SK-MEL-5 (cell line): ENCODE results near the gene MEDAG. TPM values are rescaled to one million over a fixed set of nuclear protein-coding genes. Genes with fewer than 3 reads are reported as not detected.

ENCODE experiments used
- DNase-seq: peaks from one replicate; pipeline ENCODE4 v3.0.0-alpha.2; 2016; ENCODE audit warnings: low read depth, low spot score
- in situ Hi-C: cut with HindIII; loops from 2 replicates; pipeline ENCODE4 v1.10.0; 2016; ENCODE audit warnings: low sequenced_read_pairs, high pct_unique_total_duplicates, low pct_unique_long_range_greater_than_20kb
- total RNA-seq: library from RNA; depleted of rRNA; stranded (reverse); fragments of >200 nt; shearing (Covaris generic); gene quantifications from 2 replicates; pipeline ENCODE4 v1.2.3, GENCODE V29; 2014

Gene MEDAG
- total RNA-seq, 1 experiment from 2014 or later, result not detected

DNA sequence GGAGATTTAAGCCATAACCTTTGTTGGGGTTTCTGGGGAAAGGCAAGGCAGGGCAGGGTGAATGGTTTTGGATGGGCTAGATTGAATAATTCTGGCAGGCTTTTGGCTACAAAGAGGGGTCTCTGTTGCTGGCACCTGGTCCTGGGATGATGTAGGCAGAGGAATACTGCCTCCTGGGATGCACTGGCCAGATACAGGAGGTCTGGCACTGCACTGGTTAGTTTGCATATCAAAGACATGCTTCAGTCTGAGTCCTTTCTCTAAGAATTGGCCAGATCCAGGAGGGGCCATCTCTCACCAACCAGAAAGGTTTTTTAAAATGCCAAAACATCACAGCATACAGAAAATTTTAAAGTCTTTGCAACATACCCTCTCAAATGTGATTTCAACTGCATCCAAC lies 8.0 kb upstream of the MEDAG start:
- in situ Hi-C loops, result no loop called here
- no peak for DNase-seq

DNA sequence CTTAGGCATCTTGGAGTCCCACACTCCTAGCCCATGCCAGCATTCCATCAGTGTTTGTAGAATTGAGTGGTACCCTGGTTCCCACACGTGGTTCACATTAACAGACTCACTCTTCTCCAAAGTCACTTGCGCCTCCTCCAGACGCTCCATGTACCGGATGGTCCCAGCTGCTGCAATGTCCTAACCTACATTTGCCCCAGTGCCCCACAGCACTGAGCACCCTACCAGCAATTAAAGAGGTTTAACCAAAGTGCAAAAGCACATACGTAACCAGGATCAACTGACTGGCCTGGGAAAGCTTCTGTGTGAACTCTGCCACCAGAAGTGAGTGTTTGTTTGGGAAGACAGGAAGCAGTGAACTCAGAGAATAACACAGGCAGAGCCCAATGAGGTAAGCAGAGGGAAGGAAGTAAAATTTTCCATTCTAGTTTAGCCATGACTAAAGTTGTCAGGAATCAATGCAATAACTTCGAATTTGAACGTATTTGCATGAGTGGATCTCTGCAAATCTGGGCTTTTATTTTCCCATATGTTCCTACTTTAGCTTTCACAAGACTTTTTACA lies 7.3 kb upstream of the MEDAG start:
- DNase-seq, result no peak
- in situ Hi-C loops, result no loop called here

DNA sequence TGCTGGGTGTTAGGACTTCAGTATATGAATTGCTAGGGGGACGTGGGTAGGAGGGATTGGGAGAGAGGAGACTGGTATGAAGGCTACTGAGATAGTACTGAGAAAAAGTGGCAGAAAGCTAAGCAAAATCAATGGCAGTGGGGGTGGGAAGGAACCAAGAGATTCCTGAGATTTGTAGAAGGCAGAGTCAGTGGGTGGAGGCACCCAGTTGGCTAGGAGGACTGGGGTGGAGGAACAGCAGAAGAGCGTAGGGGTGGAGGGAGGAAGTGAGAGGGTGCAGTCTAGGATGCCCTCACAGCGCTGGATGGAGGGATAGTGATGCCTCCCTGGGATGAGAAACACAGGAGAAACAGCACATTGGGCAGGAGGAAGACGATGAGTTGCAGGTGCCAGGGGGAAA lies 5.6 kb upstream of the MEDAG start:
- in situ Hi-C loops, result no loop called here

DNA sequence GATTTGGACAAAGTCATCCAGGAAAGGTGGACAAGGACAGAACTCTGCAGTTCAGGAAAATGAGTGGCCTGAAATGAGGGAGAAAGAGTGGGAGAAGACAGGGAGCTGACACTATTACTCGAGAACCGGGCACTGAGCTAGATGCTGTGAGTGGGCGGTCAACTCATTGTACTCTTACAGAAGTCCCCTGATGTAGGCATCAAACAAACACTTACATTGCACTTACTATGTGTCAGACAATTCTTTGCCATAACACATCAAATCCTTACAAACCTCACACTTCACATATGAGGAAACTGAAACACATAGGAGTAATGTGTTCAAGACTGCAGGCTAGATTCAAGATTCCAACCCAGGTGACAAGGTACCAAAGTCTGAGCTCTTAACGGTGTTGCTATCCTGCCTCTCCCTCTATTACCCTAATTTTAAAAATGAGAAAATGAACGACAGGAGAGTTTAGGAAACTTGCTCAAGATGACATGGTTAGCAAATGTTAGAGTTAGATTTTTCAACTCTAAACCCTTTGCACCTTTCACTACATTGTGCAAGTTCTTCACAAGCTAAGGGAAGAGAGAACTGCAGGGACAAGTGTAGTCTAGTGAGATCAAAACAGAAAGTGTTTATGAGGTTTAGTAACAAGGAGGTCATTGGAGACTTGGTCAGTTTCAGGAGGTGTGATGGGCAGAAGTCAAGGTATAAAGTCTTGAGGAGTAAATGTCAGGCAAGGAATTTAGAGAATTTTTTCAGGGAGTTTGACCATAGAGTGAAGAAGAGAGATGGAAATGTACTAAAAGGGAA lies 4.9 kb upstream of the MEDAG start:
- in situ Hi-C loops, result no loop called here
- DNase-seq, result no peak

More for the DNA sequence above, 5.6 kb upstream of the MEDAG start:
- DNase-seq, result no peak

DNA sequence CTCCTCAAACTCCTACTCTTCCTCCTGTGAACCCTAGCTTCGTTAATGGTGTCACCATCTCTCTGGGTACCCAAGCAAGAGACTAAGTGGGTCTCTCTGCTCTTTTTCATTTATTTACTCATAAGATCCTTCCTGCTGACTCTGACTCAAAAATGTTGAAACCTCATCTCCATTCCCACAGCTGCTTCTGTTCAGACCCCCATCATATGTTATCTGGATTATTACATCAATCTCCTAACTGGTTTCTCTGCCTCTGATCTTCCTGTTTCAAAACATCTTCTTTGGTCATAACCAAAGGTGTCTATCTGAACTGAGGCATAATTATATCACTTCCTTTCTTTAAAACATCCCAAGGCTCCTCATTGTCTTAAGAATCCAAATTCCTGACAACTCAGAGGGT lies 2.0 kb upstream of the MEDAG start:
- in situ Hi-C loops, result no loop called here
- no peak for DNase-seq

DNA sequence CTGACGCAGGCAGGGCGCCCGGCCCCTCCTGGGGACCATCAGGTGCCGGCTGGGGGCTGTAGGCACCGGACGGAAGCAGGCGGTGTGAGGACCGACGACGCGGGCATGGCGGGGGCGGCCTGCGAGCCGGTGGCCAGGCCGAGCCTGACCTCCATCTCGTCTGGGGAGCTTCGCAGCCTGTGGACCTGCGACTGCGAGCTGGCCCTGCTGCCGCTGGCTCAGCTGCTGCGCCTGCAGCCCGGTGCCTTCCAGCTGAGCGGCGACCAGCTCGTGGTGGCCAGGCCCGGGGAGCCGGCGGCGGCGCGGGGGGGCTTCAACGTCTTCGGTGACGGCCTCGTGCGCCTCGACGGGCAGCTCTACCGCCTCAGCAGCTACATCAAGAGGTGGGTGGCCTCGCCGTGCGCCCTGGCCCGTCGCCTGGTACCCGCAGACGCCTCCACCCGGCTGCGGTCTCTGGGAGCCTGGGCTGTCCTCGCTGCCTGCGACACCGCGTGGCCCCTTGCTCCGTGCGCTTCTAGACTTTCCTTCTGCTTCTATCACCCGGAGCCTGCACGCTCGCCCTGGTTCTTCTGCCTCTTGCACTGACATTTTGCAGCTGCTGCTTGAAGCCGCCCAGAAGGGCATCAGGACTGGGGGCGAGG lies 460 bp downstream of the MEDAG start:
- in situ Hi-C loops, result no loop called here
- no peak for DNase-seq

DNA sequence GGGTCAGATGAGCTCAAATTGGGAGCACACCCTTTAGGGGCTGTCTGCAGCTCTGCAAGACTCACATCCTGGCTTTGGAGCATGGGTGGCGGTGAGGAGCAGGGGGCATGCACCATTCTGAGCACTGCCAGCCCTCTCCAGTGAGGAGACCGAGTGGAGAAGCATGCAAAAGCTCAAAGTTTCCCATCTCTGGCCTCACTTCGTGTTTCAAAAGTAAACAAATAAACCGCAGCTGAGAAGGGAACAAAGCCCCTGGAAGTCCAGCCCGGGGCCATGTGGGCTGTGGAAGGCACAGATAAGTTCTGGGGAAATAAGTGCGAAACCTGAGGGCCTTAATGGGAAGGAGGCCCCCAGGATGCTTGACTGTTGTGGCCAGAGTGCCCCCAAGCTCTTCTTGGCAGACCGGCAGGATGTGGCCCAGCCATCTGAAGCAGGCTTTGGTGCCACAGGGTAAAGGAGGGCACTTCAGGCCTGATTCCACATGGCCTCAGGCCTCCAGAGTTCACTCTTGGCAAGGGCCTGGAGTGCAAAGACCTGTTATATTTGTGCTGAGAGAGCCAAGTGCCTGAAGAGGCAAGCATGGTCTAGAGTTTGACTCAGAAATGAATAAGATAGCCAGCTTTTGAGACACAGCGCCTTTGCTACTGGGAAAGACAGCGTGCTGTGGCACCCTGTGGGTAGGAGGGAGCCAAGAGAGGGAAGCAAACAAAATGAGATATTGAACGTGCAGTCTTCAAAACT lies 1.2 kb downstream of the MEDAG start:
- in situ Hi-C loops, result no loop called here

DNA sequence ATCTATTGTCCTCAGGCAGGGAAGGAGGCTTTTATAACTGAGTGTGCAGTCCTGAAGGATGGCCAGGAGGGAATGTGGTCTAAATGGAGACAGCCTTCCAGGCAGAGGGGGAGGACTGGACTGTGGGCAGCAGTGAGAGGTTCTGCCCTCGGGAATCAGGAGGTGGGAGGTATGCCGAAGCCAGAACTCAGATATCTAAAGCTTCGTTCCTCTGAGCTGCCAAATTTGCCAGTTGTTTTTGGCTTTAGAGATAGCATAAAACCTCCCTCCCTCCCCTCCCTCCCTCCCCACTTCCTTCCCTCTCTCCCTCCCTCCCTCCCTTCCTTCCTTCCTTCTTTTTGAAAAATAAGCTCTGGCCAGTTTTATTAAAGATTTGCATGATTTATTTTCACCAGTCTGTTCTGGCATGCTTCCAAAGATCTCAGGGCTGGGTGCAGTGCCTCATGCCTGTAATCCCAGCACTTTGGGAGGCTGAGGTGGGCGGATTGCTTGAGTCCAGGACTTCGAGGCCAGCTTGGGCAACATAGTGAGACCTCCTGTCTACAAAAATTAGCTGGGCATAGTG lies 2.4 kb downstream of the MEDAG start:
- in situ Hi-C loops, result no loop called here
- no peak for DNase-seq

More for the DNA sequence above, 1.2 kb downstream of the MEDAG start:
- no peak for DNase-seq

DNA sequence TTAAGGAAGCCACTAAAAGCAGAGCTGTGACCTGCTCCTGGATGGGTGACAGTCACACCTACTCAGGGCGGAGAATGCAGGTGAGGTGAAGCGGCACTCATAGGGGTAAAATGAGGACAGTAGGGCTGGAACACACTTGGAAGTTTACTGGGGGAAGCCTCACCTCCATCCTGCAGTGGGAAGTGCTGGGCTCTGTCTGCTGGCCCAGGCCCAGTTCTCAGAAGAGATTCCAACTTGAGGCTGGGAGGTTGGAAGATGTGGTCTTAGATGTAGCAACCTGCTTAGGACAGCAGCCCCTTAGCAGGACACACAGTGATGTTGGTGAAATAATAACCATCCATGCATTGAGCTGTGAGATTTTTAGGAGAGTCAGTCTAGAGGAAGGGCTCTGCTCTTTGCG lies 4.6 kb downstream of the MEDAG start:
- in situ Hi-C loops, result no loop called here
- DNase-seq, result no peak

DNA sequence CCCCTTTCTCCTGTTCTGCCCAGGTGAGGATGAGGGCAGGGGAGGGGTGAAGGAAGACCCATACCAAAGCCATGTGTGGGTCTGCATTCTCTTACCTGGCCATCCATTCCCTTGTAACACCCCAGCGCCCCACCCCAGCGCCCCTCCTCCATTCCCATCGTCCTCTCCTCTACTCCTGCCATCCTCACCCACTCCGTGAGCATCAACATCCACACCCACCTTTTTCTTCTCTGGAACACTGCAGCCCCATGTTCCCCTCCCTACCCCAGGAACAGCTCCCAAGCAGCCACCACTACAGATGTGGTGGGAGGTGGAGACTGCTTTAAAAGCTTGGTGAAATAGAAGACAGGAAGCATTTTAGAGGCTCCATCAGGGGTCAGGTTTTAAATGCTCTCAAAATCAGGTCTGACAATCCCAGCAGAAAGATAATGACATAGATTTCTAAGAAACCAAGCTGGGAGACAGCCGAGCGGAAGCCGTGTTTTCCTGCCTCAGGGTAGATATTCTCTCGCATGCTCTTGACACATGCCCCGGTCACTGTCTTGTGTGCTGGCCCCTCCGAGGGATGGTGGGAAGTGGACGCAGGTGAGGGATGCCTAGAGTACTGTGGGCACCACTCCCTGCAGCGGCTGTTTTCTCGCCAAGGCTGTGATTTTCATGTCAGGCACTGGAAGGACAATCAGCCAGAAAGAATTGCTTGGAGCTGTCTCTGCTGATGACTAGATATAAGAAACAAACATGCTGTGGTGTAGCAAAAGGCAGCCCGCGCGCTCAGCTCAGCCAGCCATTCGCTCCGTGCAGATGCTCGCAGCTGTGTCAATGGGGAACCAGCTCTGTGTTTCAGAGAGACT lies 9.8 kb downstream of the MEDAG start:
- in situ Hi-C loops, result no loop called here
- DNase-seq, result no peak

DNA sequence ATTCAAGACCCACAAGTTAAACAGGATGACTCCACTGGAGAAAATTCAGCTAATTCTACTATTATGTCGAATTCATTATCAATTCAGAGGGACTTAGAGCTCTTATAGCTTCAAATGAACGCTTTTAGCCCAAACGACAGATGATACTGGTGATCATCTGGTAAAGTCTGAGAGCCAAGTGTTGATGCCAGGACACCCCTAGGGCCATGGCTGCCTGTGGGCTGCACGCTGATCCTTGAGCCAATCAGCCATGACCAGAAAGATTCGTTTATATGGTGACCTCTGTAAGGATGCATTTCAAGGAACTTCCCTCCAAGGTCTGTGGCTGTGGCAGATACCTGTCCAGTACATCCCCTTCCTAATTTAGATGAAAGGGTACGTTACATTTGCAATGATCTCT lies 10.9 kb downstream of the MEDAG start:
- in situ Hi-C loops, result no loop called here
- DNase-seq, result no peak

DNA sequence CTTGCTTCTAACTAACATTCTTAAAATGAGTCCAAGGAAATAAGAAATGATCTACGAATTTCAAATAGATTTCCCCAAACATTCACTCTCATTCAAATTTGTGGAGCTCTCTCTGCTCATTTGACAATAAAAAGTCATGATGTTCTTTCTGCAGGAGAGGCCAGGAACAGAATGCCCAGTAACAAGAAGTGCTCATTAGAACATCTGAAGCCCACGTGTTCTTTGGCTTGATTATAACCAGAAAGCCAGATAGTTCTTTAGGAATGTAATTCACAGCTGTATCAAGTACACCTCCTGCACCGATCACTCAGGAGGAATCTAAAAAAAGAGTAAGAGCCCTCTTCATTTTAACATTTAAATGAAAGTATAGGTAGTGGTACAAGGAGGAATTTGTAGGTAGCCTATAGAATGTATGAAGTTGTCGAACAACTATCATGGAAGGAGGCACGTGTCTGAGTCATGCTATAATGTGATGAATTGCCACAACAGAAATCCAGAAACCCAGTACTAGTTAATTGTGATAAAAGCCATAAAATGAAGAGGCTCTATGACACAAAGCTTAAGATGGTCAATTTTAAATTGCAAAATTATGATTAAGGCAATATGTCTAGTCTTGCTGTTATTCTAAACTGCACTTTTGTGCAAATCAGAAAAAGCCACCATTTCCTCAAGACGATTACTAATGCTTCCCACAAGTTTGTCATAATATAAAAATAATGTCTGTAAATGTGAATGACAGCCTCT lies 12.8 kb downstream of the MEDAG start:
- in situ Hi-C loops, result no loop called here
- DNase-seq, result no peak

DNA sequence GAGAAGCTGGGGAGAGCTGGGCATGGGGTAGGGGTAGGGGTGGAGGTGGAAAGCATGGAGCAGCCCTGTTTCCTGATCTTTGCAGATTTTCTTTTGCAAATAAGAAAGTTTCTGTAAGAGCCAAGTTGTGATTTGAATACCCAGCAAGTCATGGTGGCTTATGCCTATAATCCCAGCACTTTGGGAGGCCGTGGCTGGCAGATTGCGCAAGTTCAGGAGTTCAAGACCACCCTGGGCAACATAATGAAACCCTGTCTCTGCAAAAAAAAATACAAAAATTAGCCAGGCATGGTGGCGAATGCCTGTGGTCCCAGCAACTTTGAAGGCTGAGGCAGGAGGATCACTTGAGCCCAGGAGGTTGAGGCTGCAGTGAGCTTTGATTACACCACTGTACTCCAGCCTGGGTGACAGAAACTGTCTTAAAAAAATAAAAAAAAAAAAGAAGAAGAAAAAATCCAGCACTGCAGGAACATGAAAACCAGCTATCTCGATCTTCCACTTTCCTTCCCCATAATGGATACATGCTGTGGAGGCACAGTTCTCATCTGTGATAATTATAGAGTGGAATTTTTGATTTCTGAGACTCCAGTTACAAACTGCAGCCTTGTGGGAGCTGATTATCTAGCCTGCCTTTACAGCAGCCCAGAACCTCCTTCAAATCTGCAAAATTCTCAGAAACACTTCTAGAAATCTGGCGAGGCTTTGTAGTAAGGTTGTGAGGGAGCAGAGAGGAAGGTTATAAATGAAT lies 14.3 kb downstream of the MEDAG start:
- DNase-seq, result no peak
- in situ Hi-C loops, result no loop called here

DNA sequence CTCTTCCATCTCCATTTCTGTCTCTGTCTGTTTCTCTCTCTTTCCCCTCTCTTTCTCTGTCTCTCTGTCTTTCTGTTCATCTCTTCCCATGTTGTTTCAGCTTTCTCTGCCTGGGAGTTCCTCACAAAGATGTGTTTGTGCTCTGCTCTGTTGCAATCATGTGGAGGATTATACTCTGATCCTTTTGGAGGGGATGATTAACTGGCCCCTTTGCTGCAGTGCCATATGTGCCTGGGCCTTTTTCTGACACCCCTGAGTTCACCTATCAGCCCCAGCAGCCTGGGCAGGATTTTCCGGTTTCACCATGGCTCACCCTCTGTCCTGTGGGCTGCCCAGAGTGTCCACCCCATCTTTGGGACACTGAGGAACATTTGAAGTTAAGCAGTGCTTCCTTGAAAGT lies 17.3 kb downstream of the MEDAG start:
- in situ Hi-C loops, result no loop called here
- DNase-seq, result peak; percentile 17

DNA sequence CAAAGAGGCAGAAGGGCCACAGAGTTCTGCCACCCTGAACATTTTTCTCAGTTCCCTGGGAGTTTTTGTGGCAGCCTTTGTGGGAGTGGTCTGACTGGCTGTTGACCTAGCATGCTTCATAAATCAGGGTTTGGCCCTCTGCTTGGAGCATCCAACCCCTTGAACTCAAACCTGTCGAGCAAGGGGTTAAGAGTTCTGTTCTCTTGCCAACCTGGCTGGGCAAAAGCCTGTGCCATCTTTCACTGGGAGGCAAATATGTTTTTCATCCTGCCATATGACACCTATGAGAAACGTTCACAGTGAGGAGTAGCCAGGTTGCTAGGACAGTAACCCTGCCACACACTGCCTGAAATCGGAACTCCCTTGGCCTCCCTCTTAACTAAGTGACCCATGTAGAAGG lies 18.6 kb downstream of the MEDAG start:
- in situ Hi-C loops, result no loop called here

DNA sequence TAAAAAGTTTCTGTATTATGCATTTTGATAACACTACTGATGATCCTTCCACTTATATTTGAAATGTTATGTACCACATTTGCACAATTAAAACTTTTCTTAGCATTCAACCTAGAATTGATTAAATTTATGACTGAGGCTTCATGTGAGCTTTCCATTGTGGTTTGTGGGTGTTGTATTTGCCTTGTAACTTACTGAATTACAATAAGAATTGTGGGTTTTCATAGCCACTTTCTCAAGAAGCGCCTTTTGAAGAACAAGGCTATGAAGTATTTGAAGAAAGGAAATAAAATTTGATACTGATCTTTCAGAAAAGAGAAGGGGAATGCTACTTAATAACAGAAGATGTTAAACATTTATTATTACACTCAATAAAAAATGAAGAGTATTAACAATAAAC lies 19.4 kb downstream of the MEDAG start:
- no peak for DNase-seq
- in situ Hi-C loops, result no loop called here

More for the DNA sequence above, 18.6 kb downstream of the MEDAG start:
- DNase-seq, result no peak
